ENCODE measurements around the gene ZNF652.

DNA sequence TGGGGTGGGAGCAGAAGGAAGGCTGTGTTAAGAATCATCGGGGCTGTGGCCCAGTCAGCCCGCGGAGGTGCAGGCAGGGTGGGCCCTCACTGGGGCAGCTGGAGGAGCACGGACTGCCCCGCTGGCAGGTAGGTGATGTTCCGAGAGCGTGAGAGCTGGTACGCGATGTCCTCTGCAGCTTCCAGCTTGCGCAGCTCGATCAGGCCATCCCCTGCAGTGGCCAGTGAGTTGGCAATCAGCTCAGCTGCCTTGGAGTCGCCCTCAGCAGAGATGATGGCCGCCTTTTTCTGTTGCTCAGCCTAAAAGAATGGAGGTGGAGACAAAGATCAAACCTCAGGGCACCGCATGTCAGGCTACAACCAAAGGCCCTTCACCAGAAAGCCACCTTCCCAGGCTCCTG lies 42.9 kb upstream of the ZNF652 start:
- TF ChIP-seq, protein P1, sequence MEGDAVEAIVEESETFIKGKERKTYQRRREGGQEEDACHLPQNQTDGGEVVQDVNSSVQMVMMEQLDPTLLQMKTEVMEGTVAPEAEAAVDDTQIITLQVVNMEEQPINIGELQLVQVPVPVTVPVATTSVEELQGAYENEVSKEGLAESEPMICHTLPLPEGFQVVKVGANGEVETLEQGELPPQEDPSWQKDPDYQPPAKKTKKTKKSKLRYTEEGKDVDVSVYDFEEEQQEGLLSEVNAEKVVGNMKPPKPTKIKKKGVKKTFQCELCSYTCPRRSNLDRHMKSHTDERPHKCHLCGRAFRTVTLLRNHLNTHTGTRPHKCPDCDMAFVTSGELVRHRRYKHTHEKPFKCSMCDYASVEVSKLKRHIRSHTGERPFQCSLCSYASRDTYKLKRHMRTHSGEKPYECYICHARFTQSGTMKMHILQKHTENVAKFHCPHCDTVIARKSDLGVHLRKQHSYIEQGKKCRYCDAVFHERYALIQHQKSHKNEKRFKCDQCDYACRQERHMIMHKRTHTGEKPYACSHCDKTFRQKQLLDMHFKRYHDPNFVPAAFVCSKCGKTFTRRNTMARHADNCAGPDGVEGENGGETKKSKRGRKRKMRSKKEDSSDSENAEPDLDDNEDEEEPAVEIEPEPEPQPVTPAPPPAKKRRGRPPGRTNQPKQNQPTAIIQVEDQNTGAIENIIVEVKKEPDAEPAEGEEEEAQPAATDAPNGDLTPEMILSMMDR (IDR thresholded peaks at IDR 0.05; ENCODE audit: low read depth, low read length) = no peak
- TF ChIP-seq EZH2phosphoT487 (IDR thresholded peaks at IDR 0.05; ENCODE audit: low read depth) = no peak

Data from OCI-LY3 (cell line).